GM23338 (cell line): ENCODE data around the gene CTDSP1. TPM values are rescaled to one million over a fixed set of nuclear protein-coding genes. Genes with fewer than 3 reads are reported as not detected.
A peak's percentile ranks its signal among the peaks of the same experiment; 100 is the strongest.

ENCODE experiments used
- ATAC-seq: fragments of 200-7000 bp; cut with Tn5 transposase; 3 replicates; pipeline ENCODE4 v1.9.1; 2020
- DNase-seq: peaks from one replicate; pipeline ENCODE4 v3.0.0-alpha.2; 2015; ENCODE audit warnings: low spot score
- H2AFZ ChIP-seq: fragments of 200-600 bp; sonication (generic); 2 replicates; pipeline ENCODE4 v1.8.0; 2016; ENCODE audit warnings: antibody characterized with exemption, mild to moderate bottlenecking, moderate library complexity
- H3F3A ChIP-seq: fragments of 200-600 bp; sonication (generic); replicated peaks from 2 replicates; pipeline ENCODE4 v1.8.0; 2017; ENCODE audit warnings: antibody characterized with exemption, mixed run types, low read depth
- H3K27ac ChIP-seq: fragments of 200-600 bp; sonication (generic); 2 replicates; pipeline ENCODE4 v1.6.1; 2016; ENCODE audit warnings: low read depth
- H3K27me3 ChIP-seq: fragments of 200-600 bp; sonication (generic); 2 replicates; pipeline ENCODE4 v1.8.0; 2016; ENCODE audit warnings: mild to moderate bottlenecking, mixed run types, moderate library complexity; ENCODE audit not compliant: insufficient read depth
- H3K36me3 ChIP-seq: fragments of 200-600 bp; sonication (generic); 2 replicates; pipeline ENCODE4 v1.8.0; 2016; ENCODE audit warnings: mild to moderate bottlenecking; ENCODE audit not compliant: insufficient read depth
- H3K4me1 ChIP-seq: fragments of 200-600 bp; sonication (generic); 2 replicates; pipeline ENCODE4 v1.8.0; 2016; ENCODE audit warnings: mild to moderate bottlenecking, moderate library complexity; ENCODE audit not compliant: insufficient read depth
- H3K4me2 ChIP-seq: fragments of 200-600 bp; sonication (generic); 2 replicates; pipeline ENCODE4 v1.7.1; 2017; ENCODE audit warnings: mixed run types
- H3K4me3 ChIP-seq: fragments of 200-600 bp; sonication (generic); 2 replicates; pipeline ENCODE4 v1.6.1; 2016; ENCODE audit warnings: mixed run types
- H3K79me2 ChIP-seq: fragments of 200-600 bp; sonication (generic); replicated peaks from 2 replicates; pipeline ENCODE4 v1.8.0; 2017; ENCODE audit warnings: mild to moderate bottlenecking; ENCODE audit not compliant: insufficient read depth
- H3K9me2 ChIP-seq: fragments of 200-600 bp; sonication (generic); 2 replicates; pipeline ENCODE4 v1.8.0; 2017; ENCODE audit not compliant: insufficient read depth
- H4K20me1 ChIP-seq: fragments of 200-600 bp; sonication (generic); replicated peaks from 2 replicates; pipeline ENCODE4 v1.8.0; 2017; ENCODE audit warnings: mild to moderate bottlenecking; ENCODE audit not compliant: insufficient read depth
- H3K27ac Mint-ChIP-seq: 2 replicates; pipeline ENCODE4 v1.8.0; 2020; ENCODE audit warnings: inconsistent platforms, mild to moderate bottlenecking, moderate library complexity, mixed read lengths
- H3K27me3 Mint-ChIP-seq: 3 replicates; pipeline ENCODE4 v1.8.0; 2022; ENCODE audit warnings: low read depth, mild to moderate bottlenecking, moderate library complexity, mixed read lengths, inconsistent platforms; ENCODE audit not compliant: insufficient read depth, poor library complexity
- H3K36me3 Mint-ChIP-seq: 3 replicates; pipeline ENCODE4 v1.8.0; 2021; ENCODE audit warnings: low read depth, mild to moderate bottlenecking, inconsistent platforms, moderate library complexity, mixed read lengths
- H3K4me1 Mint-ChIP-seq: 3 replicates; pipeline ENCODE4 v1.8.0; 2020; ENCODE audit warnings: mild to moderate bottlenecking, inconsistent platforms, mixed read lengths
- H3K4me3 Mint-ChIP-seq: 3 replicates; pipeline ENCODE4 v1.8.0; 2021; ENCODE audit warnings: moderate library complexity, mild to moderate bottlenecking, inconsistent platforms, mixed read lengths
- H3K9me3 Mint-ChIP-seq: 3 replicates; pipeline ENCODE4 v1.8.0; 2020; ENCODE audit warnings: moderate library complexity, mild to moderate bottlenecking, inconsistent platforms, mixed read lengths
- CREB1 ChIP-seq: fragments of 250-450 bp; sonication (Bioruptor Pico); IDR thresholded peaks from 2 replicates; pipeline ENCODE4 v1.5.0; 2020; ENCODE audit warnings: low read depth, mild to moderate bottlenecking, moderate library complexity
- EZH2 ChIP-seq: fragments of 200-600 bp; sonication (generic); IDR thresholded peaks from one replicate; pipeline ENCODE4 v1.8.0; 2017; ENCODE audit warnings: antibody characterized with exemption, mild to moderate bottlenecking, low read depth; ENCODE audit not compliant: unreplicated experiment
- EZH2phosphoT487 ChIP-seq: fragments of 200-600 bp; sonication (generic); IDR thresholded peaks from one replicate; pipeline ENCODE4 v1.8.1; 2018; ENCODE audit warnings: antibody characterized with exemption; ENCODE audit not compliant: unreplicated experiment
- JUNB ChIP-seq: IDR thresholded peaks from one replicate; pipeline ENCODE4 v1.6.1; 2016; ENCODE audit warnings: antibody characterized with exemption; ENCODE audit not compliant: unreplicated experiment
- POLR2AphosphoS5 ChIP-seq: IDR thresholded peaks from 2 replicates; pipeline ENCODE4 v1.6.1; 2016; ENCODE audit warnings: antibody characterized with exemption, low read depth
- polyA plus RNA-seq: library from polyadenylated mRNA; unstranded; fragments of >200 nt; fragmentation: Nextera tagmentation; extraction: Ambion mirVana; gene quantifications from 2 replicates; pipeline ENCODE4 v1.2.1, GENCODE V29; 2016
- total RNA-seq: library from RNA; depleted of rRNA; stranded (reverse); fragments of >200 nt; shearing (Covaris generic); gene quantifications from 2 replicates; pipeline ENCODE4 v1.2.3, GENCODE V29; 2014
- TF ChIP-seq, protein P1 (sequence below), 2 experiments: fragments of 200-600 bp in 1 of 2; sonication (generic) in 1 of 2; conservative IDR thresholded peaks; 2 replicates each; pipeline versions ENCODE4 v1.5.1 to v1.6.1; 2016 to 2017; ENCODE audit warnings: antibody characterized with exemption in 2 of 2, low read depth in 2 of 2, mild to moderate bottlenecking in 2 of 2, moderate library complexity in 1 of 2
- TF ChIP-seq, protein P2 (sequence below): IDR thresholded peaks from one replicate; pipeline ENCODE4 v1.6.1; 2018; ENCODE audit warnings: antibody characterized with exemption; ENCODE audit not compliant: unreplicated experiment

Gene CTDSP1
- total and polyA plus RNA-seq, 2 experiments from 2014 or later: 6.7 to 21.8 TPM

DNA sequence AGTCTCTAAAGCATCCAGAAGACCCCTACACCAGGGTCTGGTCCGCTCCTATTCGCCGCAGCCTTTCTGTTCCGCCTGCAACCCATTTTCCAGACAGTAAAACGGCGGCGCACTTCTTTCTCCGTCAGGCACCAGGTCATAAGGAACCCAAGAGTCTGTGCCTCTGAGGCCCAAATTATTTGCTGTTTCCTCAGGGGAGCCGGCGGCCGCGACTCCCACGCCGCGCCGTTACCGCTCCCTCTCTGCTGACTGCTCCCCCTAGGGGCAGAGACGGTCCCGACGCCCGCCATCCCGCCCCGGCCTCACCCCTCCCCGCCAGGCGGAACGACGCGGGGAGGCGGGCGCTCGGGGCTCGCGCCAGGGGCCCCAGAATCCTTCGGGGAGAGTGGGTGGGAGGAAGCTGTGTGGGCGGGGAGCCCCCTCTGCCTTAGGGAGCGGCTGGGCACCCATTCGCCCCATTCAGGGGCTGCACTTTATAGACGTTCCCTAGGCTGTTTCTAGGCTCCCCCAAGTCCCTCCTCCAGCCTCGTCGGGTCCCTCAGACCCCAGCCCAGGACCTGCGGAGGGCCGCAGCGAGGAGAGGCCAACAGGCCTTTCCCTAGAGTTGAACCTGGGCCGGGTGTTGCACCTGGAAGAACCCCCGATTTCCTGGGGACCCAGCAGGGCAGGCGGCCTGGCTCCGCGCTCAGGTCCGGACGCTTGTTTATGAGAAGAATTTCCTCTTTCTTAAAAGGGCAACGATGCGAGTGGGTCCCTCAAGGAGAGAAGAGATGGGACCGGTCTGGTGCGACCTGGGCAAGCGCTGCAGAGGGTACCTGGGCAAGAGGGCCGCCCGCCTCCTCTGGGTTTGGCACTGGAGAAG is 3.6 kb upstream of the CTDSP1 start:
- peak overlapping the region; percentile 98 for H3K27ac Mint-ChIP-seq
- Histone ChIP-seq H3K27me3 (peaks cover 38% of the 10 kb centered on the region), H3K9me2 (no peaks in the 10 kb centered on the region), H3K27ac (peak overlapping the region; percentile 100), H2AFZ (peak overlapping the region; percentile 99), H3K4me1 (peaks cover 19% of the 10 kb centered on the region; the same call in 1 of the 2 replicates), H3K79me2 (no peaks in the 10 kb centered on the region), H3K4me2 (peak overlapping the region; percentile 75), H3K36me3 (no peaks in the 10 kb centered on the region), H4K20me1 (no peaks in the 10 kb centered on the region), H3F3A (peaks cover 3% of the 10 kb centered on the region; the same call in 1 of the 2 replicates), H3K4me3 (peak overlapping the region; percentile 82)
- H3K4me1 Mint-ChIP-seq: peaks cover 27% of the 10 kb centered on the region; the same call in 2 of the 3 replicates
- ATAC-seq: peak; percentile 49
- H3K36me3 Mint-ChIP-seq: no peaks in the 10 kb centered on the region
- TF ChIP-seq CREB1 (CRISPR knock-in tag) (peak; percentile 59; the same call in 1 of the 2 replicates), POLR2AphosphoS5 (peak; percentile 47; the same call in 1 of the 2 replicates), EZH2phosphoT487 (no peak), JUNB (peak; percentile 97)
- TF ChIP-seq, protein P1, sequence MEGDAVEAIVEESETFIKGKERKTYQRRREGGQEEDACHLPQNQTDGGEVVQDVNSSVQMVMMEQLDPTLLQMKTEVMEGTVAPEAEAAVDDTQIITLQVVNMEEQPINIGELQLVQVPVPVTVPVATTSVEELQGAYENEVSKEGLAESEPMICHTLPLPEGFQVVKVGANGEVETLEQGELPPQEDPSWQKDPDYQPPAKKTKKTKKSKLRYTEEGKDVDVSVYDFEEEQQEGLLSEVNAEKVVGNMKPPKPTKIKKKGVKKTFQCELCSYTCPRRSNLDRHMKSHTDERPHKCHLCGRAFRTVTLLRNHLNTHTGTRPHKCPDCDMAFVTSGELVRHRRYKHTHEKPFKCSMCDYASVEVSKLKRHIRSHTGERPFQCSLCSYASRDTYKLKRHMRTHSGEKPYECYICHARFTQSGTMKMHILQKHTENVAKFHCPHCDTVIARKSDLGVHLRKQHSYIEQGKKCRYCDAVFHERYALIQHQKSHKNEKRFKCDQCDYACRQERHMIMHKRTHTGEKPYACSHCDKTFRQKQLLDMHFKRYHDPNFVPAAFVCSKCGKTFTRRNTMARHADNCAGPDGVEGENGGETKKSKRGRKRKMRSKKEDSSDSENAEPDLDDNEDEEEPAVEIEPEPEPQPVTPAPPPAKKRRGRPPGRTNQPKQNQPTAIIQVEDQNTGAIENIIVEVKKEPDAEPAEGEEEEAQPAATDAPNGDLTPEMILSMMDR (conservative IDR thresholded peaks at IDR 0.05; ENCODE audit: low read depth in 2 of 2): peak; percentile 78 to 83
- H3K9me3 Mint-ChIP-seq: no peaks in the 10 kb centered on the region
- peak overlapping the region; percentile 88 for H3K4me3 Mint-ChIP-seq
- peaks cover 55% of the 10 kb centered on the region for H3K27me3 Mint-ChIP-seq
- DNase-seq: peak; percentile 94

DNA sequence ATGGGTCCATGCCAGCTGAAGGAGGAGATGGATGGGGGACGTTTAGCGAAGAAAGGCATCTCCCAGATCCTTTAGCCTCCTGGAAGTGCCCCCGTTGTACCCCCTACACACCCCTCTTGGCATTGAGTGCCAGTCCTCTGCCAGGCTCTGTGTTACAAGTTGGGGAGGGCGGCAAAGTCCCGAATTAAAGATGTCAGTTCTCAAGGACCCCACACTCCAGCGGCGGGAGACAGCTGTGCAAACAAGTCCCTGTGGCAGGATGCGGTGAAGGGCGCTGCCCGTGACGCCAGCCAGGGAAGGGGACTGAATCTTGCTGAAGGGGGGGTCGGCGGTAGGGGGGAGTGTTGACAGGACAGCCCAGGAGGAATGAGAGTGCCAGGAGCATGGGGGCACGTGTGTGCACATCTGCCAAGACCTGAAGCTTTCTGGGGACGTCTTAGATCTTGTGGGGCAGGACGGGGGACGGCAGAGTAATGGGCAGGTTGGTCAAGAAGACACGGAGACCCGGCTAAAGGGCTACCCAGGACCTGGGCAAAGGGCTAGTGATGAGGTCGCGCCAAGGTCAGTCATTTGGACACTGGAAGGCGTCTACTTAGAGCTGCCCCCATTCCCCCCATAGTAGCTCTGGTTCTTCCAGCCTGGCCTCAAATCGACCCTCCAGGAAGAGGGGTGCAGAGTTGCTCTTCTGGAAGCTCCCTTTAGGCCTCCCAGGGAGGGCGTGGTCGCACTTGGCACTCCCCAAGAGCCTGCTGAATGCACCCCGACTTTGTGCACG is 2.8 kb upstream of the CTDSP1 start:
- H3K9me2 ChIP-seq: no peaks in the 10 kb centered on the region
- peak overlapping the region; percentile 75 for H3K4me2 ChIP-seq
- DNase-seq (peak; percentile 47), ATAC-seq (no peak)
- peak overlapping the region; percentile 88 for H3K4me3 Mint-ChIP-seq
- H3K27ac ChIP-seq: no peak overlapping the region
- H3K27me3 ChIP-seq: peaks cover 38% of the 10 kb centered on the region
- peak; percentile 37 for TF ChIP-seq EZH2phosphoT487
- TF ChIP-seq POLR2AphosphoS5: no peak
- peak; percentile 56 for TF ChIP-seq EZH2
- TF ChIP-seq, protein P2, sequence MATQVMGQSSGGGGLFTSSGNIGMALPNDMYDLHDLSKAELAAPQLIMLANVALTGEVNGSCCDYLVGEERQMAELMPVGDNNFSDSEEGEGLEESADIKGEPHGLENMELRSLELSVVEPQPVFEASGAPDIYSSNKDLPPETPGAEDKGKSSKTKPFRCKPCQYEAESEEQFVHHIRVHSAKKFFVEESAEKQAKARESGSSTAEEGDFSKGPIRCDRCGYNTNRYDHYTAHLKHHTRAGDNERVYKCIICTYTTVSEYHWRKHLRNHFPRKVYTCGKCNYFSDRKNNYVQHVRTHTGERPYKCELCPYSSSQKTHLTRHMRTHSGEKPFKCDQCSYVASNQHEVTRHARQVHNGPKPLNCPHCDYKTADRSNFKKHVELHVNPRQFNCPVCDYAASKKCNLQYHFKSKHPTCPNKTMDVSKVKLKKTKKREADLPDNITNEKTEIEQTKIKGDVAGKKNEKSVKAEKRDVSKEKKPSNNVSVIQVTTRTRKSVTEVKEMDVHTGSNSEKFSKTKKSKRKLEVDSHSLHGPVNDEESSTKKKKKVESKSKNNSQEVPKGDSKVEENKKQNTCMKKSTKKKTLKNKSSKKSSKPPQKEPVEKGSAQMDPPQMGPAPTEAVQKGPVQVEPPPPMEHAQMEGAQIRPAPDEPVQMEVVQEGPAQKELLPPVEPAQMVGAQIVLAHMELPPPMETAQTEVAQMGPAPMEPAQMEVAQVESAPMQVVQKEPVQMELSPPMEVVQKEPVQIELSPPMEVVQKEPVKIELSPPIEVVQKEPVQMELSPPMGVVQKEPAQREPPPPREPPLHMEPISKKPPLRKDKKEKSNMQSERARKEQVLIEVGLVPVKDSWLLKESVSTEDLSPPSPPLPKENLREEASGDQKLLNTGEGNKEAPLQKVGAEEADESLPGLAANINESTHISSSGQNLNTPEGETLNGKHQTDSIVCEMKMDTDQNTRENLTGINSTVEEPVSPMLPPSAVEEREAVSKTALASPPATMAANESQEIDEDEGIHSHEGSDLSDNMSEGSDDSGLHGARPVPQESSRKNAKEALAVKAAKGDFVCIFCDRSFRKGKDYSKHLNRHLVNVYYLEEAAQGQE: no peak
- no peaks in the 10 kb centered on the region for H3K79me2 ChIP-seq
- H3K9me3 Mint-ChIP-seq: no peaks in the 10 kb centered on the region
- peaks cover 19% of the 10 kb centered on the region; the same call in 1 of the 2 replicates for H3K4me1 ChIP-seq
- no peaks in the 10 kb centered on the region for H3K36me3 ChIP-seq
- peaks cover 53% of the 10 kb centered on the region for H3K27me3 Mint-ChIP-seq
- H3K36me3 Mint-ChIP-seq: no peaks in the 10 kb centered on the region
- no peak overlapping the region for H3K27ac Mint-ChIP-seq
- H4K20me1 ChIP-seq: no peaks in the 10 kb centered on the region
- H3K4me3 ChIP-seq: peak overlapping the region; percentile 82
- peak overlapping the region; percentile 99 for H2AFZ ChIP-seq
- peaks cover 3% of the 10 kb centered on the region; the same call in 1 of the 2 replicates for H3F3A ChIP-seq
- H3K4me1 Mint-ChIP-seq: peaks cover 27% of the 10 kb centered on the region; the same call in 2 of the 3 replicates
